ENCODE results near the gene LAMTOR2.
"Not testable (repeated sequence)": the region's sequence is repeated elsewhere in the genome, so short reads cannot be mapped to it uniquely, and the experiment has no call there.

LAMTOR2 gene

GRCh38 chr1:156051011-156051725, 3.4 kb upstream of the LAMTOR2 start:
- in situ Hi-C loops (cut with MboI; ENCODE audit: low sequenced_read_pairs) = no loop called here

DNA sequence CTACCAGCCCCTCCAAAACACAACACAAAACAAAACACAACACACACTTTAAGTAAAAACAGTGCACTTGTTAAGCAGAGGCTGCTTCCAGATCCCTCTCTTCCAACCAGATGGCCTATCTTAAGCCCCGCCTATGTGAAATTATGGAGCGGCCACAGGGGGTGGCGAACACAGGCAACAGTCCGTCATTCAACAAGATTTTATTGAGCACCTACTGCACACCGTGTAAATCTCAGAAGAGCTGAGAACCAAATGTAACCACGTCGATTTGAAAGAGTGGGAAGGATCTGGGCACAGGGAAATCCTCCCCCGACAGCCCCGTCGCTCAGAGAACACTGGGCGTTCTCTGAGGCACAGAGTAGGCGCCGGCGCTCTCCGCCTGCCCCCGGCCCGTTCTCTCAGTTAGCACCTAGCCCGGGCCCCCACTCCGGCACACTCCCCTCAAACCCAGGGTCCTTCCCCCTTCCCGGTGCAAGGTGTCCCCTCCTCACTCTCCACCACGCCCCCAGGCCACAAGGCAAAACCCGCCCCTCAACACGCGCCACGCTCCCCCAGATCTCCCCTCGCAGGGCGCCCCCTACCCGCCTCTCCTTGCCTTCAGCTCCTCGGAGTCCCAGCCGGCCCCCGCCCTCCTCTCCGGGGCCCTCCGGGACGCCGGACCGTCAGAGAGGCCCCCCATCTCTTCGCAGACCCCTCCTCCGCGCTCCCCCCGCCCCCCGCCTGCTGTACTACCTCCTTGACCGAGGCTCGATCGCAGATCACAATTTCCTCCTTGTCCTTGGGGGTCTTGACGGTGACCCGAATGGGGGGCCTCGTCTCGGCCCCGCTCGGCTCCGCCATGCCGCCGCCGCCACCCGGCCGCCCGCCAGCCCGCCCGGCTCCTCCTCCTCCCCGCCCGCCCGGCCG, 1.5 kb upstream of the LAMTOR2 start:
- in situ Hi-C loops (cut with MboI; ENCODE audit: low sequenced_read_pairs) = no loop called here

DNA sequence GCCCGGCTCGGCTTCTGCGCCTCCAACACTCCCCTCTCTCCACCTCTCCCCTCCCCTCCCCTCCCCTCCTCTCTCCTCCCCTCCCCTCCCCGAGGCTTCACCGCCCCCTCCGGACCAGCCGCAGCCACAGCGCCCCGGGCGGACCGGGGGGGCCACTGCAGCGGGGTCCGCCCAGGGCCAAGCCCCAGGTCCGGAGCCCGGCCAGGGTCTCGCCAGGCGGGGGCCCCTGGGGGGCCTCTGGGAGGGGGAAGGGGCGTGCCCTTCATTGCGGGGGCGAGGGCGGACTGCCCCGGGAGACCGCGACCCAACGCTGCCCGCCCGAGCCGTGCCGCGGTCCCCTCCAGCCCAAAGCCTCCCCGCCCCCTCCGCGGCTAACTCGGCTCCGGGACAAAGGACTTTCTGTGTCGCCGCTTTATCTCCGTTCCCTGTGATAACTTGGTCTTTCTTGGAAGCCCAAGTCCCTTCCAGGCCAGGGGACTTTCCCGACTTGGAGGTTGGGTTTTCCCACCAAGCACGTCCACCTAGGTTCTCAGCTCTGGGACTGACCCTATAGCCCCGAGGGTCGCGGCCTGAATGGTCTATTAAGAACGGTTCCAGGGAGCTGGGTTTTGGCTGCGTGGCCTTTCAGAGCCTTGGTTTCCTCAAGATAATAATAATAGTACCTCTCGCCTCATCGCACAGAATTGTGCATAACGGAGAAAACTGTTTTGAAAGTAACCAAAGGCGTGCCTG, 648 bp upstream of the LAMTOR2 start, which contains the start of gene UBQLN4:
TSS of gene UBQLN4 (minus strand) at position 31 of the 732 bp plus-strand sequence. CDS start 97 bp downstream, outside the sequence.
- in situ Hi-C loops (cut with MboI; ENCODE audit: low sequenced_read_pairs) = no loop called here

DNA sequence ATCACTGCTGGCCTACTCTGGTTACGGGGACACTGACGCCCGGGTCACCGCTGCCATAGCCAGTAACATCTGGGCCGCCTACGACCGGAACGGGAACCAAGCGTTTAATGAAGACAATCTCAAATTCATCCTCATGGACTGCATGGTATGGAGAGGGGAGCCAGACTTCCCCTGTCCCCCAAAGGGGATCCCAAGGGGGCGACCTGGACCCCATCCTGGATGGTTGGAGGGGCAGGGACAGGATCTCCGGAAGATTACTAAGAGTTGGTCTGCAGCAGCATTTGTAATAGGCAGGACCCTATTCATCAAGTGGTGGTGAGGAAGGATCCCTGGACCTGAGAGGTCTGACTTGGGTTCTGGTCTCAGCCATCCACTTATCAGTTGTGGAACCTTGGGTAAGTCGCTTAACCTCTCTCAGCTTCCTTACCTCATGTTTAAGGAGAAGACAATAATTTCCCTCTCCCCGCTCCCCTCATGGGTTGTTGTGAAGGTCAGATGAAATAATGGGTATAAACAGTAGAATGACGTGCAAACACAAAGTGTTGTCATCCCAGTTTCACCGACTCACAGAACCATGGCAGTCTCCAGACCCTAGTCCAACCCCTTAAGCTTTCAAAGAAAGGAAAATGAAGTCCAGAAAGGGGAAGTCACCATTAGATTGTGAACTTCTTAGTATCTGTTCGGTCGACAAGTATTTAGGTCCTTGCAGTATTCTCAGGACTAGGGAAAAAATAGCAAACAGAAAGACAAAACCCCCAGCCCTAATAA, 883 bp downstream of the LAMTOR2 start:
- in situ Hi-C loops (cut with MboI; ENCODE audit: low sequenced_read_pairs) = no loop called here

GRCh38 chr1:156056326-156056849, 1.8 kb downstream of the LAMTOR2 start:
- in situ Hi-C loops (cut with MboI; ENCODE audit: low sequenced_read_pairs) = no loop called here

DNA sequence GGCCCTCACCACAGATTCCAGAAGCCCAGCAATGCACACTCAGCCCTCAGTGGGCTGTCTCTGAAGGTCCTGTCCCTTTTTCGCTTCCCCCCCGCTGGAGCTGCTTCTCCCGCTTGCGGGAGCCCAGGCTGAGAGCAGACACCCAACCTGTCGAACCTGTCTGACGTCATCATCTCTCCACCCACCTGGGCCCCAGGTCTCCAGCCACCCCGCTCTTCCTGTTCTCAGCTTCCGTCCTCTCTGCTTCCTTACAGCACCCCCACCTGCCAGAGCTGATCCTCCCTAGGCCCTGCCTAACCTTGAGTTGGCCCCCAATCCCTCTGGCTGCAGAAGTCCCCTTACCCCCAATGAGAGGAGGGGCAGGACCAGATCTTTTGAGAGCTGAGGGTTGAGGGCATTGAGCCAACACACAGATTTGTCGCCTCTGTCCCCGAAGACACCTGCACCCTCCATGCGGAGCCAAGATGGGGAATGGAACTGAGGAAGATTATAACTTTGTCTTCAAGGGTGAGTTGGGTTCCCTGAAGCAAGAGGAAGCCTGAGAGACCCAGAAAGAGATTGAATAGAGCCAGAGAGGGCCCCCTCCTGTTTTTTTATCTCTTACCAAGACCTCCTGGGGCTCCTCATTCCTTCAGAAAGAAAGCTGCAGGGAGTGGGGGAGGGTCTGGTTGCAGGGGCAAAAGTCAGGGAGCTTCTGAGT, 6.5 kb downstream of the LAMTOR2 start, which contains the start of gene RAB25:
TSS of gene RAB25 (plus strand) at position 224 of the 700 bp plus-strand sequence. CDS start at position 465, 241 bp downstream.
- in situ Hi-C loops (cut with MboI; ENCODE audit: low sequenced_read_pairs) = no loop called here

DNA sequence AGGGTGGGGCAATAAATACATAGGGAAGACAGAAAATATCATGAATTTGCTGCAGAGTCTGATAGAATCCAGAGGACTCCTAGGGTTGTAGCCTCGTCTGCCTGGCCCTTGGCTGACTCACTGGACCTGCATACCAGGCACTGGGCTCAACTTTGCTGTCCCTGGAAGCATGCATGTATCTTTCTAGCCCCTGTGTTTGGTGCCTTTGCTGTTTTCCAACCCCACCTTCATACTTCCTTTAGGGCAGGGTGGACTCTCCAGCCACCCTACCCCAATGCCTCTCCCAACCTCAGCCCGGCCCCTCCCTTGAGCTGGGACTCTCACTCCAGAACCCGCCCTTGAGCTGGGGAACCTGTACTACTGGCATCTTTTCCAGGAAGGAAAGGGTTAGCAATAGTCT, 7.6 kb downstream of the LAMTOR2 start:
- in situ Hi-C loops (cut with MboI; ENCODE audit: low sequenced_read_pairs) = no loop called here

DNA sequence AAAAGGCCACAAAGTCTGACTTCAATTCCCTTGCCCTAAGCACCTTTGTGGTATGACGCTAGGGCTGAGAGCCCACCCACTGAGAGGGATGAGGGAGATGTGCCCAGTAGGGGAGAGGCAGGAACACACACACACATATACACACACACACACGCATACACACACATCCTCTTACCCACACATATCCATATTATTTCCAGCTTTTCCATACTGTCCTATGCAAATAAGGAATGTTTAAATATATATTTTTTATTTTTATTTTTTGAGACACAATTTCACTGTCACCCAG, 9.4 kb downstream of the LAMTOR2 start:
- in situ Hi-C loops (cut with MboI; ENCODE audit: low sequenced_read_pairs) = no loop called here

DNA sequence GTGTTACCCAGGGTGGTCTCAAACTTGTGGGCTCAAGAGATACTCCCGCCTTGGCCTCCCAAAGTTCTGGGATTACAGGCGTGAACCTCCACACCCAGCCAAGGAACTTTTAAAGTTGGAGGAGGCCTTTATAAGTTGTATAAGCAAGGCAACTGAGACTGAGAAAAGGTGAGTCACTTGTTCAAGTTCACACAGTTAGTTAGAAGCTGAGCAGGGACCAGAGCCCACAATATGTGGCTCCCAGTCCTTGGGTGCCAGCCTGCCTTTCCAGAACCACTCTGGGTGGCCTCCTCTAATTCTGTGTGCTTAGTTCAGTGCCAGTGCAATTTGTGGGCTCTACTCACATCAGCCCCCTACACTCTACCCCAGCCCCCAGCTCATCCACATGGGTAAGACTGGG, 10.0 kb downstream of the LAMTOR2 start:
- in situ Hi-C loops (cut with MboI; ENCODE audit: low sequenced_read_pairs) = no loop called here

- in situ Hi-C loops (cut with MboI; ENCODE audit: low sequenced_read_pairs) = no loop called here
Observed at GRCh38 chr1:156065212-156065611, 10.6 kb downstream of the LAMTOR2 start.

GRCh38 chr1:156065871-156066270, 11.3 kb downstream of the LAMTOR2 start:
- in situ Hi-C loops (cut with MboI; ENCODE audit: low sequenced_read_pairs) = no loop called here

DNA sequence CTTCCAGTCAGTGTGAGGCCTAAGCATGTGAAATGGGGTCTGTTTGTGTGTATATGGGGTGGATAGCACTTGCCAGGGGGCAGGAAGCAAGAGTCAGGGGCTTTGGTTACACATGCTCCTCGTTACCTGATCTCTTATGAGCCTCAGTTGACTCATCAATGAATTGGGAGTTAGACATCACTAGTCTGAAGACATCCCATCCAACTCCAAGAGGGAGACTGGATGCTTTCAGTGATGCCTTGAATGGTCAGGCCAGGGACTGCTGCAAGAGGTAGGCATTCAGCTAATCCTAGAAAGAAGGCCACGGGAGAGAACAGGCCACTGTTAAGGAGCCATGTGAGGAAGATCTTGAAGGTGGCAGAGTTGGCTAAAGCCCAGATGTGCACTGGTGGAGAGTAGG, 12.7 kb downstream of the LAMTOR2 start:
- in situ Hi-C loops (cut with MboI; ENCODE audit: low sequenced_read_pairs) = no loop called here

GRCh38 chr1:156069490-156070455, 15.2 kb downstream of the LAMTOR2 start:
- in situ Hi-C loops (cut with MboI; ENCODE audit: low sequenced_read_pairs) = no loop called here

GRCh38 chr1:156070548-156070947, 16.0 kb downstream of the LAMTOR2 start:
- in situ Hi-C loops (cut with MboI; ENCODE audit: low sequenced_read_pairs) = no loop called here

DNA sequence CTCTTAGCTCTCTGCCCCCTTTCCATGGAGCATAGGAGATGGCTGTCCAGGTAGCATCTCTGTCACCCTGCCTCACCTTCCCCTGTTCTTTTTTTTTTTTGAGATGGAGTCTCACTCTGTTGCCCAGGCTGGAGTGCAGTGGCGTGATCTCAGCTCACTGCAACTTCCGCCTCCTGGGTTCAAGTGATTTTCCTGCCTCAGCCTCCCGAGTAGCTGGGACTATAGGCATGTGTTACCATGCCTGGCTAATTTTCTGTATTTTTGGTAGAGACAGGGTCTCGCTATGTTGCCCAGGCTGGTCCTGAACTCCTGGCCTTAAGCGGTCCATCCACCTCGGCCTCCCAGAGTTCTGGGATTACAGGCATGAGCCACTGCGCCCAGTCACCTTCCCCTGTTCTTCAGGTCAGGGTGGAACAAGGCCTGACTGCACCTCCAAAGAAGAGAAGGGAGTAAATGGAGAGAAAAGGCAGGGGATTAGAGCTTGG, 16.8 kb downstream of the LAMTOR2 start:
- in situ Hi-C loops (cut with MboI; ENCODE audit: low sequenced_read_pairs) = not testable (repeated sequence)

DNA sequence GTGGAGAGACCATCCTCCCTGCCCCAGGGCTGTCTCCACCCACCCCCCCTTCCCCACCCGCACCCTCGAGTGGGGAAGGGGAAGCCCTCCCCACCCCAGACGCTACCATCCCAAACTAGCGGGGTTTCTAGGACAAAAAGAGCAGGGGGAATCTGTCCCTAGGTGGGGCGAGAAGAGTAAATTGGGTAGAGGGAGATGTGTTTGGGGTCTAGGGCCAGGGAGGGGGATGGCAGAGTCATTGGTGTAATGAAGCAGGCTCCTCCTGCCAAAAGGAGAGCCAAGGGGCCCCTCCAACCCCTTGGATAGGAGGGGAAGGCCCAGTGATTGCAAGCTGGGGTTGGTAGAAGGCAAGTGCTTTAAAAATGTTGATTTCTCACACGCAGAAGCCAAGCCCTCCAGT, 17.7 kb downstream of the LAMTOR2 start:
- in situ Hi-C loops (cut with MboI; ENCODE audit: low sequenced_read_pairs) = no loop called here

DNA sequence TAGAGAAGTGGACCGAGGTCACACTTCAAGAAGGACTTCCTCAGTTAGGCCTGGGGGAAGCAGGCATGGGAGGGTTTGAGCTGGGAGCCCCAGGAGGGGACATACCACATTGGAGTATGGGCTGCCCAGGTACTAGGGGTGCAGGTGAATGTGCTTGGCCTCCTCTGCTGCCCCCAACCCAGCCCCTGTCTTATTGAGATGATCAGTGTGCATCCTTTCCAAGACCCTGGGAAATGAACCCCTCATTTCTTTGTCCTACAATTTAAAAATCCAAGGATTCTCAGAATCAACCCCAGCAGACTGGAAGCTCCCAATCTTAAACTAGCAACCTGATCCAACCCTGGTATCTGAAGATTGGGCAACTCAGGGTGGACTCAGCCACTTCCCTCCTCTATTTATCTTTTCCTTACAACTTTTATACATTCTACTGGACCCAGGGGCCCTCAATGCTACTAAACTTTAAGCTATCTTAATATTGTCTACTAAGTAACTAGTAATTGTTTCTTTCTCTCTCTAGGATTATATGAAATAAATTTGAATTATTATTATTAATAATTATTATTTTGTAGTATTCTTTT, 18.6 kb downstream of the LAMTOR2 start:
- in situ Hi-C loops (cut with MboI; ENCODE audit: low sequenced_read_pairs) = no loop called here

DNA sequence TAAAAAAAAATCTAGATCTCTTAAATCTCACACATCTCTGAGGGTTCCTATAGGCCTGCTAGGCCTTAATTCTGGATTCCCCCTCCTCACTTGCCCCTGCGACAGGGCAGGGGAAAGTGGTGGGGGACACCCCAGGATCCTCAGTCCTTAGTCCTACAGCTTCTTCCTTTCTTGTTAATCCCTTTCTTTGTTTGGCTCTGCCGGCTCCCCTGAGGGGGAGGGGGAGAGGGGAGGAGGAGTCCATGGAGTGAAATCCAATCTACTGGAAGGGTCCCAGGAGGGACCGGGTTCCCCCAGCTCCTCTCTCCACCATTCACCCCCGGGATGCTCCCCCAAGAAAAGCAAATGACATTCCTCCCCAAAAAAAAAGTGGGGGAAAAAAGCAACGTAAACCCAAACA, 19.2 kb downstream of the LAMTOR2 start:
- in situ Hi-C loops (cut with MboI; ENCODE audit: low sequenced_read_pairs) = no loop called here

Data from hTERT RPE-1 (cell line).